Measurements from ENCODE around the gene KMT2A. TPM values are rescaled to one million over a fixed set of nuclear protein-coding genes. Genes with fewer than 3 reads are reported as not detected.

Gene KMT2A
- polyA plus RNA-seq, 2 of the 4 experiments (the other 2 are of a cell fraction): 6.8 to 20.3 TPM

DNA sequence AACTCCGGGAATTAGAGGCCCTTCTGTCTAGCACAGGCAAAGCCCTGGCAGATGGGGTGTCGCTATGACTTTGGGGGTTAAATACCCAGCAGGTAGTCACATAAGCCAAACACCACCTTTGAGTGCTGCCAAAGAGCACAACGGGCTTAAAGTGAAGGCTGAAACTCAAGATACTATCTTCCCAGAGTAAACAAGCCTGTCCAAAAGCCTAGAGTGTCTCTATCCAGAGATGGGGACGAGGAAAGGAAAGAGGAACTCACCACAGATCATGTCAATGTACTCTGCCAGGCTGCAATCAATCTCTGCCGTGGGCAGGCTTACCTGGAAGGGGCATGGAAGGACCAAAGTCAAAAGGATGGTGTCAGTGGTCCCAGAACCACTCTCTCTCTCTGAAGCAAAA is 109.2 kb downstream of the KMT2A start:
- H3K4me3 ChIP-seq: no peak overlapping the region
- DNase-seq (ENCODE audit: low read depth in 1 of 2, low spot score in 1 of 2) (no peak), ATAC-seq (no peak), FAIRE-seq (no peak)
- H3K9me3 ChIP-seq: no peaks in the 10 kb centered on the region
- no peak overlapping the region for H3K27ac ChIP-seq
- H3K4me1 ChIP-seq: no peaks in the 10 kb centered on the region
- TF ChIP-seq BHLHE40 (IDR thresholded peaks at IDR 0.05; ENCODE audit: low read depth, low read length) (no peak), HEYL (CRISPR knock-in tag; IDR thresholded peaks at IDR 0.05) (no peak), MYC (IDR thresholded peaks at IDR 0.05; ENCODE audit: borderline replicate concordance, low read length) (no peak), ZC3H11A (IDR thresholded peaks at IDR 0.05) (no peak), RFX5 (IDR thresholded peaks at IDR 0.05) (no peak), ZSCAN20 (CRISPR knock-in tag; IDR thresholded peaks at IDR 0.05) (no peak), POLR2AphosphoS2 (conservative IDR thresholded peaks at IDR 0.05; ENCODE audit: low read length) (no peak), JUNB (IDR thresholded peaks at IDR 0.05) (no peak)
- TF ChIP-seq, protein P1, sequence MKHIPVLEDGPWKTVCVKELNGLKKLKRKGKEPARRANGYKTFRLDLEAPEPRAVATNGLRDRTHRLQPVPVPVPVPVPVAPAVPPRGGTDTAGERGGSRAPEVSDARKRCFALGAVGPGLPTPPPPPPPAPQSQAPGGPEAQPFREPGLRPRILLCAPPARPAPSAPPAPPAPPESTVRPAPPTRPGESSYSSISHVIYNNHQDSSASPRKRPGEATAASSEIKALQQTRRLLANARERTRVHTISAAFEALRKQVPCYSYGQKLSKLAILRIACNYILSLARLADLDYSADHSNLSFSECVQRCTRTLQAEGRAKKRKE (CRISPR knock-in tag; IDR thresholded peaks at IDR 0.05; ENCODE audit: low read depth): no peak
- TF ChIP-seq, protein P2, sequence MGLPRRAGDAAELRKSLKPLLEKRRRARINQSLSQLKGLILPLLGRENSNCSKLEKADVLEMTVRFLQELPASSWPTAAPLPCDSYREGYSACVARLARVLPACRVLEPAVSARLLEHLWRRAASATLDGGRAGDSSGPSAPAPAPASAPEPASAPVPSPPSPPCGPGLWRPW (IDR thresholded peaks at IDR 0.05): no peak
- TF ChIP-seq, protein P3, sequence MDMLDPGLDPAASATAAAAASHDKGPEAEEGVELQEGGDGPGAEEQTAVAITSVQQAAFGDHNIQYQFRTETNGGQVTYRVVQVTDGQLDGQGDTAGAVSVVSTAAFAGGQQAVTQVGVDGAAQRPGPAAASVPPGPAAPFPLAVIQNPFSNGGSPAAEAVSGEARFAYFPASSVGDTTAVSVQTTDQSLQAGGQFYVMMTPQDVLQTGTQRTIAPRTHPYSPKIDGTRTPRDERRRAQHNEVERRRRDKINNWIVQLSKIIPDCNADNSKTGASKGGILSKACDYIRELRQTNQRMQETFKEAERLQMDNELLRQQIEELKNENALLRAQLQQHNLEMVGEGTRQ (IDR thresholded peaks at IDR 0.05): no peak
- TF ChIP-seq, protein P4, sequence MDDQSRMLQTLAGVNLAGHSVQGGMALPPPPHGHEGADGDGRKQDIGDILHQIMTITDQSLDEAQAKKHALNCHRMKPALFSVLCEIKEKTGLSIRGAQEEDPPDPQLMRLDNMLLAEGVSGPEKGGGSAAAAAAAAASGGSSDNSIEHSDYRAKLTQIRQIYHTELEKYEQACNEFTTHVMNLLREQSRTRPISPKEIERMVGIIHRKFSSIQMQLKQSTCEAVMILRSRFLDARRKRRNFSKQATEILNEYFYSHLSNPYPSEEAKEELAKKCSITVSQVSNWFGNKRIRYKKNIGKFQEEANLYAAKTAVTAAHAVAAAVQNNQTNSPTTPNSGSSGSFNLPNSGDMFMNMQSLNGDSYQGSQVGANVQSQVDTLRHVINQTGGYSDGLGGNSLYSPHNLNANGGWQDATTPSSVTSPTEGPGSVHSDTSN (IDR thresholded peaks at IDR 0.05): no peak
- ChIA-PET POLR2A (no interaction called here), CTCF (no interaction called here)
- no peak overlapping the region for H3K4me2 ChIP-seq
- WGBS (ENCODE audit: missing lambda C conversion rate): 74% methylated on average over 5 of the region's 5 CpGs

DNA sequence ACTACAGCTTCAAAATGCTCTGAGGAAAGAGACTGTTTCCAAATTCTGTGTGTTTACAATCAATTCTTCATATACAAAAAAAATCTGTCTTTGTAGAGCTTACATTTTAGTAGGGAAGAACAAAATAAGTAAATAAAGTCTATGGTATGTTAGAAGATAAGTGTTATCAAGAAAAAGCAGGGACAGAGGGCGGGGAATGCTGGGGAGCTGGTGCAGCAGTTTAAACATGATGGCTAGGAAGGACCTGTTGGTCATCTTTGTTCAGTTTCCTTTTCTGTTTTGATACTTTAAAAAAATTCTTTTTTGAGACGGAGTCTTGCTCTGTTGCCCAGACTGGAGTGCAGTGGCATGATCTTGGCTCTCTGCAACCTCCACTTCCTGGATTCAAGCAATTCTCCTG is 110.8 kb downstream of the KMT2A start:
- H3K9me3 ChIP-seq: no peaks in the 10 kb centered on the region
- FAIRE-seq (no peak), ATAC-seq (no peak), DNase-seq (ENCODE audit: low read depth in 1 of 2, low spot score in 1 of 2) (no peak)
- no peaks in the 10 kb centered on the region for H3K4me1 ChIP-seq
- no peak overlapping the region for H3K27ac ChIP-seq
- ChIA-PET POLR2A (no interaction called here), CTCF (no interaction called here)
- H3K4me2 ChIP-seq: no peak overlapping the region
- WGBS (ENCODE audit: missing lambda C conversion rate): 91% methylated on average over 2 of the region's 2 CpGs
- no peak overlapping the region for H3K4me3 ChIP-seq
- TF ChIP-seq MAFK (IDR thresholded peaks at IDR 0.05; ENCODE audit: partially characterized antibody): no peak
- no peak for TF ChIP-seq EHMT2 (IDR thresholded peaks at IDR 0.05; ENCODE audit: low read depth)
- no peak for TF ChIP-seq TP53 (CRISPR knock-in tag; IDR thresholded peaks at IDR 0.05)
- TF ChIP-seq SREBF2 (IDR thresholded peaks at IDR 0.05): no peak

DNA sequence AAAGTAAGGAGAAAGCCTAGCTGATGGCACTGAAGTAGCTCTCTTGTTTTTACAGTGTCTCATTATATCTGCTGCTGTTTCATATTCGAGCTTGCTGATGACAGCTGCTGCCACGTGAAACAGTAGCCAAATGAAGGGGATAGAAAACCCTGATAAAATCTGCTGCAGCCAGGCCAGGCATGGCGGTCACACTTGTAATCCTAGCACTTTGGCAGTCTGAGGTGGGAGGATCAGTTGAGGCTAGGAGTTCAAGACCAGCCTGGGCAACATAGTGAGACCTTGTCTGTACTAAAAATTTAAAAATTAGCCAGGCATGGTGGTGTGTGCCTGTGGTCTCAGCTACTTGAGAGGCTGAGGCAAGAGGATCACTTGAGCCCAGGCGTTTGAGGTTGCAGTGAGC is 116.0 kb downstream of the KMT2A start:
- H3K4me3 ChIP-seq: no peak overlapping the region
- 82% methylated on average over 3 of the region's 4 CpGs for WGBS (ENCODE audit: missing lambda C conversion rate)
- no peak for DNase-seq (ENCODE audit: low read depth in 1 of 2, low spot score in 1 of 2)
- H3K4me2 ChIP-seq: no peak overlapping the region
- TF ChIP-seq CBX2 (IDR thresholded peaks at IDR 0.05; ENCODE audit: borderline replicate concordance, low read depth) (no peak), SREBF2 (IDR thresholded peaks at IDR 0.05) (no peak), KDM5A (IDR thresholded peaks at IDR 0.05) (no peak), ZFP36 (IDR thresholded peaks at IDR 0.05; ENCODE audit: borderline replicate concordance, partially characterized antibody) (no peak), HEYL (CRISPR knock-in tag; IDR thresholded peaks at IDR 0.05) (no peak), ZNF302 (CRISPR knock-in tag; IDR thresholded peaks at IDR 0.05) (no peak), CHD2 (IDR thresholded peaks at IDR 0.05; ENCODE audit: low read length, partially characterized antibody) (no peak), RNF2 (IDR thresholded peaks at IDR 0.05; ENCODE audit: borderline replicate concordance, low read depth) (no peak), RARB (CRISPR knock-in tag; IDR thresholded peaks at IDR 0.05) (no peak), CHD4 (IDR thresholded peaks at IDR 0.05; ENCODE audit: borderline replicate concordance) (no peak), CEBPB (IDR thresholded peaks at IDR 0.05) (no peak), NFE2L2 (conservative IDR thresholded peaks at IDR 0.05; ENCODE audit: low read length) (no peak), POLR2AphosphoS2 (conservative IDR thresholded peaks at IDR 0.05; ENCODE audit: low read length) (no peak), HOXB13 (CRISPR knock-in tag; IDR thresholded peaks at IDR 0.05; ENCODE audit: low read depth) (no peak)
- TF ChIP-seq, protein P5, sequence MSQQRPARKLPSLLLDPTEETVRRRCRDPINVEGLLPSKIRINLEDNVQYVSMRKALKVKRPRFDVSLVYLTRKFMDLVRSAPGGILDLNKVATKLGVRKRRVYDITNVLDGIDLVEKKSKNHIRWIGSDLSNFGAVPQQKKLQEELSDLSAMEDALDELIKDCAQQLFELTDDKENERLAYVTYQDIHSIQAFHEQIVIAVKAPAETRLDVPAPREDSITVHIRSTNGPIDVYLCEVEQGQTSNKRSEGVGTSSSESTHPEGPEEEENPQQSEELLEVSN (IDR thresholded peaks at IDR 0.05; ENCODE audit: borderline replicate concordance, low read depth): no peak
- no peaks in the 10 kb centered on the region for H3K9me3 ChIP-seq
- H3K27ac ChIP-seq: no peak overlapping the region
- no peak for ATAC-seq
- CTCF ChIA-PET: no interaction called here
- no peak for FAIRE-seq
- no peaks in the 10 kb centered on the region for H3K4me1 ChIP-seq
- POLR2A ChIA-PET: no interaction called here
